NCI-H1694 treated with DMSO at 0.1 percent for 48 hours (cell line): Measurements from ENCODE around the gene UBE2D3.
A peak's percentile ranks its signal among the peaks of the same experiment; 100 is the strongest.
"Not testable (repeated sequence)": the region's sequence is repeated elsewhere in the genome, so short reads cannot be mapped to it uniquely, and the experiment has no call there.

Source experiments
- DNase-seq: peaks from one replicate; lab custom pipeline; 2025; lab: John Stamatoyannopoulos, UW

Gene UBE2D3

GRCh38 chr4:102826890-102827673 is at the start of gene UBE2D3:
Gene UBE2D3 (minus strand): TSS chr4:102827551. CDS start chr4:102826508, 1,043 bp downstream.
- DNase-seq: peak; percentile 94

- DNase-seq: no peak
Observed at GRCh38 chr4:102871772-102872171, 44.4 kb upstream of the UBE2D3 start.

- no peak for DNase-seq
Observed at GRCh38 chr4:102869569-102870197, 42.3 kb upstream of the UBE2D3 start.

- DNase-seq: peak; percentile 88
Observed at GRCh38 chr4:102868781-102869568, 41.6 kb upstream of the UBE2D3 start, which contains the start of gene CISD2. Gene CISD2 (plus strand): TSS chr4:102868992. CDS start chr4:102869085, 93 bp downstream.

GRCh38 chr4:102868153-102868780 is 40.9 kb upstream of the UBE2D3 start:
- no peak for DNase-seq

GRCh38 chr4:102867278-102868152 is 40.2 kb upstream of the UBE2D3 start:
- DNase-seq: no peak

- DNase-seq: not testable (repeated sequence)
Observed at GRCh38 chr4:102865327-102865726, 38.0 kb upstream of the UBE2D3 start.

- DNase-seq: no peak
Observed at GRCh38 chr4:102862747-102863146, 35.4 kb upstream of the UBE2D3 start.

- no peak for DNase-seq
Observed at GRCh38 chr4:102862016-102862415, 34.7 kb upstream of the UBE2D3 start.

- DNase-seq: no peak
Observed at GRCh38 chr4:102860611-102861324, 33.4 kb upstream of the UBE2D3 start.

GRCh38 chr4:102858828-102859464 is 31.6 kb upstream of the UBE2D3 start:
- DNase-seq: no peak

- no peak for DNase-seq
Observed at GRCh38 chr4:102850370-102850769, 23.0 kb upstream of the UBE2D3 start.

- DNase-seq: no peak
Observed at GRCh38 chr4:102849579-102850104, 22.3 kb upstream of the UBE2D3 start.

GRCh38 chr4:102847687-102848086 is 20.3 kb upstream of the UBE2D3 start:
- no peak for DNase-seq

GRCh38 chr4:102843938-102844337 is 16.6 kb upstream of the UBE2D3 start:
- no peak for DNase-seq

- no peak for DNase-seq
Observed at GRCh38 chr4:102843273-102843672, 15.9 kb upstream of the UBE2D3 start.

- DNase-seq: no peak
Observed at GRCh38 chr4:102842367-102842766, 15.0 kb upstream of the UBE2D3 start.

- no peak for DNase-seq
Observed at GRCh38 chr4:102836596-102836995, 9.2 kb upstream of the UBE2D3 start.

- DNase-seq: no peak
Observed at GRCh38 chr4:102832667-102833066, 5.3 kb upstream of the UBE2D3 start.

- no peak for DNase-seq
Observed at GRCh38 chr4:102832105-102832504, 4.8 kb upstream of the UBE2D3 start.
